PC-9 (cell line): ENCODE results near the gene MTG1.

Experiments used
- CTCF ChIP-seq: fragments of 200-600 bp; sonication (generic); conservative IDR thresholded peaks from 2 replicates; pipeline ENCODE4 v1.6.1; 2017; ENCODE audit warnings: mixed run types, antibody characterized with exemption, mild to moderate bottlenecking, moderate library complexity
- EZH2 ChIP-seq: fragments of 200-600 bp; sonication (generic); IDR thresholded peaks from 2 replicates; pipeline ENCODE4 v1.8.0; 2017; ENCODE audit warnings: antibody characterized with exemption, low read depth

DNA sequence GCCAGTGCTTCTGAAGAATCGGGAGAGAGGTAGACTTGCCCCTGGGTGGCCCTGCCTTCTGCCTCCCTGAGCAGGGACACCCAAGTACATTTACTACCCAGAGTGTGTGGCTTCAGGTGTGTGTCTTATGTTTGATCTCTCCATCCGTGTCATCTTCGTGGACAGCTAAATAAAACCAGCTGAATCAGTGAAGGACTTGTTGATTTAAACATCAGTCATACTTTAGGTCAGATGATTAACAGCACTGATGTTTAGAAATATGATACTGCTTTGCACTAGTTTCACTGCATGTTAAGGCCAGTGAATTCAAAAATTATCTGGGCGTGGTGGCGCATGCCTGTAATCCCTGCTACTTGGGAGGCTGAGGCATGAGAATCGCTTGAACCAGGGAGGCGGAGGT lies 4.0 kb downstream of the MTG1 start:
- no peak for TF ChIP-seq CTCF
- TF ChIP-seq EZH2, result no peak
